ENCODE measurements around the gene SPAG6. TPM values are rescaled to one million over a fixed set of nuclear protein-coding genes. Genes with fewer than 3 reads are reported as not detected.
A peak's percentile ranks its signal among the peaks of the same experiment; 100 is the strongest.

Gene SPAG6
- total RNA-seq, 4 donors from 2014 or later, result 0.64 to 0.75 TPM; not detected in 2

DNA sequence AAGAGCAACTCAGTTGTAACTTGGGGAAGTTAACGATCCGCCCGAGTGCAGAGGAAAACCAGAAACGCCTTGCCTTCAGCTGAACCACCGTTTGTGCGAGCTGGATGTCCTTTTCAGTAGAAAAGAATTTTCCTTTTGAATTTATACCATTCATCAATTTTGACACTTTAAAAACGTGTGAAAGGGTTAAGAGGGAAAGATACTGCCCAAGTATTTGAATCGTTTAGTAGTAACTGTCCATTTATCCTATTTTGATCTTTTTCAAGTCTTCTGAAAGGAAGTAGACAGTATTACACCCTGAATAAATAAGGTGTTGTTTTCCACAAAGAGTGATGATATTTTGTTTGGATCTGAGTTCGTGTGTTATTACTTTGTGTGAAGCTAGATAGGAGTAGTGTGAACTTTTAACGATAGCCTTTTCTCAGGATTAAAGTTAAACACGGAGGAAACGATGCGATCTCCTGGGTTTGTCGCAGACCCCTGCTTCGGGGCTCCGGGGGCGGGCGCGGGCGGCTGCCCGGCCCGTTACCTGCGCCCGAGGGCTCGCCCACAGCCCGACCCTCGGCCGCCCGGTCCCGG lies 25.2 kb upstream of the SPAG6 start:
- WGBS, 2 donors, result 17 to 18% methylated on average over 15 to 22 of the region's 30 CpGs
- peak overlapping the region; percentile 36 for H3K4me3 ChIP-seq (ENCODE audit: low read depth, poor library complexity, severe bottlenecking)
- intact Hi-C loops (cut with DNase I; ENCODE audit: low total_unique reads), result loop anchor here (5.0 to 10.0 kb wide), 2 partner anchors 68 to 1025 kb away; no protein-coding TSS in a partner anchor
- TF ChIP-seq, protein P1, sequence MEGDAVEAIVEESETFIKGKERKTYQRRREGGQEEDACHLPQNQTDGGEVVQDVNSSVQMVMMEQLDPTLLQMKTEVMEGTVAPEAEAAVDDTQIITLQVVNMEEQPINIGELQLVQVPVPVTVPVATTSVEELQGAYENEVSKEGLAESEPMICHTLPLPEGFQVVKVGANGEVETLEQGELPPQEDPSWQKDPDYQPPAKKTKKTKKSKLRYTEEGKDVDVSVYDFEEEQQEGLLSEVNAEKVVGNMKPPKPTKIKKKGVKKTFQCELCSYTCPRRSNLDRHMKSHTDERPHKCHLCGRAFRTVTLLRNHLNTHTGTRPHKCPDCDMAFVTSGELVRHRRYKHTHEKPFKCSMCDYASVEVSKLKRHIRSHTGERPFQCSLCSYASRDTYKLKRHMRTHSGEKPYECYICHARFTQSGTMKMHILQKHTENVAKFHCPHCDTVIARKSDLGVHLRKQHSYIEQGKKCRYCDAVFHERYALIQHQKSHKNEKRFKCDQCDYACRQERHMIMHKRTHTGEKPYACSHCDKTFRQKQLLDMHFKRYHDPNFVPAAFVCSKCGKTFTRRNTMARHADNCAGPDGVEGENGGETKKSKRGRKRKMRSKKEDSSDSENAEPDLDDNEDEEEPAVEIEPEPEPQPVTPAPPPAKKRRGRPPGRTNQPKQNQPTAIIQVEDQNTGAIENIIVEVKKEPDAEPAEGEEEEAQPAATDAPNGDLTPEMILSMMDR (IDR thresholded peaks at IDR 0.05), result no peak
- no peak for TF ChIP-seq POLR2A (IDR thresholded peaks at IDR 0.05)
- no peak for DNase-seq (ENCODE audit: low spot score in 2 of 2)

DNA sequence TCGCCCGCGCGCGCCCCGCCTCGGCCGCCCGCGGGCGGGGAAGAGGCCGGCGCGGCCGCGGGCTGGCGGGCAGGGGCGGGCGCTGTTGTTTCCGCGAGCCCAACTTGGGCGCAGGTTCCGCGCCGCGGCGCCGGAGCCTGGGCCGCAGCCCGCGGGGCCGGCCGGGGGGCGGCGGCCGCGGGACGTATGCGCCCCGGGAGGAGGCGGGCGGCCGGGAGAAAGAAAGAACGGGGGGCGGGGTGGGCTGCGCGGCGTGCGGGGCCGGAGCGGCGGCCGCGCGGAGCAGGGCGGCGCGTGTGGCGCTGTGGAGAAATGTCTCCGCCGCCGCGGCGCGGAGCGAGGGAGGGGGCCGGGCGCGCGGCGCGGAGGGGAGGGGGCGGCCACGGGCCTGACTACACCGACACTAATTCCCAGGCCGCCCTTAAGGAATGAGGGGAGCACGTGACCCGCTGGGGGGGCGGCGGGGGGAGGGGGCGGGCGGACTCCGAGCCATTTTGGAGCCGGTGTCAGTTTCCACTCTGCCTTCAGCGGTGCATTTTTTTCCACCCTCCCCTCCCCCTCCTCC lies 24.6 kb upstream of the SPAG6 start, which contains the start of gene BMI1:
Gene BMI1, plus strand, starts transcription at position 509 of the 565 bp plus-strand sequence. CDS start 5,351 bp downstream, outside the sequence.
- TF ChIP-seq, protein P1 (IDR thresholded peaks at IDR 0.05), result no peak
- TF ChIP-seq POLR2A (IDR thresholded peaks at IDR 0.05), result no peak
- intact Hi-C loops (cut with DNase I; ENCODE audit: low total_unique reads), result loop anchor here (5.0 to 10.0 kb wide), 2 partner anchors 68 to 1026 kb away; no protein-coding TSS in a partner anchor
- peak; percentile 78 to 94 for DNase-seq (ENCODE audit: low spot score in 2 of 2)
- 0% methylated on average over 11 to 19 of the region's 85 CpGs for WGBS, 2 donors
- peak within 1 kb of the TSS; percentile 93 for H3K4me3 ChIP-seq (ENCODE audit: low read depth, poor library complexity, severe bottlenecking)

DNA sequence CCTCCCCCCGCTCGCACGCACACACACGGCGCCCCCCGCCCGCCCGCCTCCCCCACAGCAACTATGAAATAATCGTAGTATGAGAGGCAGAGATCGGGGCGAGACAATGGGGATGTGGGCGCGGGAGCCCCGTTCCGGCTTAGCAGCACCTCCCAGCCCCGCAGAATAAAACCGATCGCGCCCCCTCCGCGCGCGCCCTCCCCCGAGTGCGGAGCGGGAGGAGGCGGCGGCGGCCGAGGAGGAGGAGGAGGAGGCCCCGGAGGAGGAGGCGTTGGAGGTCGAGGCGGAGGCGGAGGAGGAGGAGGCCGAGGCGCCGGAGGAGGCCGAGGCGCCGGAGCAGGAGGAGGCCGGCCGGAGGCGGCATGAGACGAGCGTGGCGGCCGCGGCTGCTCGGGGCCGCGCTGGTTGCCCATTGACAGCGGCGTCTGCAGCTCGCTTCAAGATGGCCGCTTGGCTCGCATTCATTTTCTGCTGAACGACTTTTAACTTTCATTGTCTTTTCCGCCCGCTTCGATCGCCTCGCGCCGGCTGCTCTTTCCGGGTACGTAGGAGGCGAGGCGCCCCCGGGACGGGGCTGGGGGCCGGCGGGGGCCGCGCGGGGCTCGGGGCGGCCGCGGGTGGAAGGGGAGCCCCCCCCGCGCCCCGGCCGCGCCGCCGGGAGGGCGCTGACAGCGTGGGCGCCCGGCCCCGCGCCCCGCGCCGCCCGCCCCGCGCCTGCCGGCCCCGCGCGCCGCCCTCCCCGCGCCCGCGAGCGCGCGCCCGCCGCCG lies 24.0 kb upstream of the SPAG6 start:
- peak; percentile 47 to 91 for DNase-seq (ENCODE audit: low spot score in 2 of 2)
- TF ChIP-seq POLR2A (IDR thresholded peaks at IDR 0.05), result no peak
- TF ChIP-seq, protein P1 (IDR thresholded peaks at IDR 0.05), result no peak
- intact Hi-C loops (cut with DNase I; ENCODE audit: low total_unique reads), result loop anchor here (5.0 to 10.0 kb wide), 2 partner anchors 69 to 1027 kb away; no protein-coding TSS in a partner anchor
- 0 to 1% methylated on average over 55 to 69 of the region's 114 CpGs for WGBS, 2 donors
- H3K4me3 ChIP-seq (ENCODE audit: low read depth, poor library complexity, severe bottlenecking), result peak overlapping the region; percentile 93

DNA sequence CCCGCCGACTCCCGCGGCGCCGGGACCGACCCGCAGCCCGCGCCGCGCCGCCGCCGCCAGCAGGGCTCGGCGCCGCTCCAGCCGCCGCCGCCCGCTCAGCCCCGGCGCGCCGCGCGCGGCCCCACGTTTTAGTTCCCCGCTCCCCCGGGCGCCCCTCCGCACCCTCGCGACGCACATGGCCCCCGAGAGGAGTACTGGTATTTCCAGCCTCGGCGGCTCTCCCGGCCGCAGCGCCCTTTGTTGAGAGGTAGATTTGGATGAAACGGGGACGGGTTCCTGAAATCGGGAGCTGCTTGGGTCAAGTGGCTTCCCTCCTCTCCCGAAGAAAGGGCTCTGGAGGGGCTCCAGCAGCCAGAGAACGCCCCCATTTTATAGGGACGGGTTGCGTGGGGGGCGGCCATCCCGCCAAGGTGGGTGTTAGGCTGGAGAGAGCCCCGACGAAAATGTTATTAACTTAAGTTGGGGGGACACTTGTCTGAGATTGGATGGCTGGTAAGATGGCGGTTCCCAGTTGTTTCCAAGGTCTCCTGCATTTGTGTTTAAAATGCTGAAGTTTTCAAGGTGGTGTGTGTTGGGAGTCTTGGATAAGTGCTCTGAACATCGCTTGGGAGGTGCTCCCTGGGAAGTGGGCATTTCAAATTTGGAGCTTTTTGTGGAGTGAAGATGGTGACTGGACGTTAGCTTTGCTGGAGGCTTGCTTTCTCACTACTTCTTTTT lies 23.2 kb upstream of the SPAG6 start:
- intact Hi-C loops (cut with DNase I; ENCODE audit: low total_unique reads), result loop anchor here (2.0 to 10.0 kb wide), 3 partner anchors 70 to 1027 kb away; no protein-coding TSS in a partner anchor
- peak in 1 of 2 donors; percentile 22 for DNase-seq (ENCODE audit: low spot score in 2 of 2)
- peak overlapping the region; percentile 56 for H3K4me3 ChIP-seq (ENCODE audit: low read depth, poor library complexity, severe bottlenecking)
- WGBS, 2 donors, result 6 to 9% methylated on average over 14 to 20 of the region's 57 CpGs
- TF ChIP-seq, protein P1 (IDR thresholded peaks at IDR 0.05), result no peak
- TF ChIP-seq POLR2A (IDR thresholded peaks at IDR 0.05), result no peak

DNA sequence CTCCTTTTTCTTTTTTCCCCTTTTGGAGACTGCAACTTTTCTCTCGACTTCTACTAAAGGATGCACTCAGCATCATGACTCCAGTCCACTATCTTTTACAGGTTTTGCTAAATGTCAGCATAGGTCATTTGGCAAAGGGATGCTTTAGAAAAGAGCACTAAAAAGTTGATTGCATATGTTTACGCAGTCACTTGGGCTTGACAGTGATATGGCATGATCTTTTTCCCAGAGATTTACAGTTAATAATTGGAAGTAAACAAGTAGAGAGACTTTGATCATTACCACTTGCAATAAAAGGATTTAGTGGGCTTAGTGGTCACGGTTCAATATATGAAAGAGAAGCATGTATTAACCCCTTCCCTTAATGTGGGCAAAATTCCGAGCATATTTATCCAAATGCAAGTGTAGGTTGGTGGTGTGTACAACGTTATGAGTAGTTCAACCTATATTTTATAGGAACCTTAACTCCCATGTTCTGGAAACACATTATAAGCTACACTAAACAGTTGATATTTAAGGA lies 22.6 kb upstream of the SPAG6 start:
- intact Hi-C loops (cut with DNase I; ENCODE audit: low total_unique reads), result loop anchor here (2.0 to 10.0 kb wide), 3 partner anchors 70 to 1028 kb away; no protein-coding TSS in a partner anchor
- no peak for DNase-seq (ENCODE audit: low spot score in 2 of 2)
- peak overlapping the region; percentile 56 for H3K4me3 ChIP-seq (ENCODE audit: low read depth, poor library complexity, severe bottlenecking)
- 77 to 86% methylated on average over 5 of the region's 5 CpGs for WGBS, 2 donors
- no peak for TF ChIP-seq POLR2A (IDR thresholded peaks at IDR 0.05)
- TF ChIP-seq, protein P1 (IDR thresholded peaks at IDR 0.05), result no peak
